Neural crest cell (in vitro differentiated cells): Measurements from ENCODE around the gene ABCC10. TPM values are rescaled to one million over a fixed set of nuclear protein-coding genes. Genes with fewer than 3 reads are reported as not detected.

ENCODE experiments used
- DNase-seq: peaks from one replicate; pipeline ENCODE4 v3.0.0; 2021; ENCODE audit warnings: low read depth, mixed read lengths, low spot score
- H3K27ac Mint-ChIP-seq: one replicate; pipeline ENCODE4 v1.8.0; 2021; ENCODE audit warnings: mild to moderate bottlenecking, mixed read lengths; ENCODE audit not compliant: unreplicated experiment
- H3K27me3 Mint-ChIP-seq: 2 replicates; pipeline ENCODE4 v1.8.0; 2021; ENCODE audit warnings: low read depth, mild to moderate bottlenecking, mixed read lengths
- H3K36me3 Mint-ChIP-seq: 2 replicates; pipeline ENCODE4 v1.8.0; 2021; ENCODE audit warnings: low read depth, mild to moderate bottlenecking, mixed read lengths
- H3K4me1 Mint-ChIP-seq: 2 replicates; pipeline ENCODE4 v1.8.0; 2021; ENCODE audit warnings: mixed read lengths
- H3K4me3 Mint-ChIP-seq: one replicate; pipeline ENCODE4 v1.8.0; 2021; ENCODE audit warnings: mild to moderate bottlenecking, mixed read lengths
- H3K9me3 Mint-ChIP-seq: 2 replicates; pipeline ENCODE4 v1.8.0; 2021; ENCODE audit warnings: mixed read lengths
- total RNA-seq: library from RNA; stranded (reverse); gene quantifications from 2 replicates; pipeline ENCODE4 v1.2.1, GENCODE V29; 2021
- TF ChIP-seq, protein P1 (sequence below): fragments of 200-600 bp; sonication (generic); conservative IDR thresholded peaks from 2 replicates; pipeline ENCODE4 v1.5.0; 2021; ENCODE audit warnings: antibody characterized with exemption, mild to moderate bottlenecking

Gene ABCC10
- total RNA-seq, 1 donor from 2014 or later: 34.1 TPM

DNA sequence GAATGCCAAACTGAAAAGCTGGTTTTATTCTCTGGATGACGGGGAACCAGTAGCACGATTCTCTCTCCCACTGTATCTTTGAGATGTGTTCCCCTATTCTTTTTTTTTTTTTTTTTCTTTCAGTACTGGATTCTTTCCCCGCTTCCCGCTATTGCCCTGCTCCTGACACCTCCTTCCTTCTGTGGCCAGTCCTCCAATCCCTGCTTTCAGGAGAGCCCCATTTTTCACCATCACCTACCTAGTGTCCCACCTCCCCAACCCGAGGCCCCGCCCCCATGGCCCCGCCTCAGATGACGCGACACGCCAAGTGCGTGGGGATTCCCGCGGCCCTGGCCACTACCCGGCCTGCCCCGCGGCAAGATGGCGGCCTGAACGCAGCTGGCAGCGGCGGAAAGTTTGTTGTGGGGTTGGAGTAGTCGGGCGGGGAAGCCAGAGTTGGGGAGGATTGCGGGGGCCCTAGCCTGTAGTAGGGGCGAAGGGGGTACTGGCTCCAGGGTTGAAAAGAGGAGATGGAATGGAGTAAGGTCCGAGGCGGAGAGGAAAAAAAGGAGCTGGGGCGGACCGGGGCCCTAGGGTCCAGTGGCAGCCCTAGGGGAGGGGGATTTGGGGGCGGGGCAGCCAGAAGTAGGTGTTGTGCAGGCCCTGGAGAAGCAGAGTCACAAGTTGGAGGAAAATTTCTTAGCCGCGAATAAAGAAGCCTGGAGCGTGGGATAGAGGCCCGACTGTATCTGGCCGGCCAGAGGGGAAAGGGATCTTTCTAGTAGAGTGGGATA is 50.1 kb downstream of the ABCC10 start, which contains the start of gene TJAP1:
TSS of gene TJAP1 (plus strand) at position 336 of the 773 bp plus-strand sequence. CDS start 21,432 bp downstream, outside the sequence.
- Mint-ChIP-seq H3K4me3 (peak within 1 kb of the TSS; percentile 90), H3K36me3 (no peaks in the 10 kb centered on the region), H3K27me3 (no peaks in the 10 kb centered on the region), H3K27ac (peak within 1 kb of the TSS; percentile 97), H3K9me3 (no peaks in the 10 kb centered on the region), H3K4me1 (peaks cover 46% of the 10 kb centered on the region)
- DNase-seq: peak; percentile 93
- TF ChIP-seq, protein P1, sequence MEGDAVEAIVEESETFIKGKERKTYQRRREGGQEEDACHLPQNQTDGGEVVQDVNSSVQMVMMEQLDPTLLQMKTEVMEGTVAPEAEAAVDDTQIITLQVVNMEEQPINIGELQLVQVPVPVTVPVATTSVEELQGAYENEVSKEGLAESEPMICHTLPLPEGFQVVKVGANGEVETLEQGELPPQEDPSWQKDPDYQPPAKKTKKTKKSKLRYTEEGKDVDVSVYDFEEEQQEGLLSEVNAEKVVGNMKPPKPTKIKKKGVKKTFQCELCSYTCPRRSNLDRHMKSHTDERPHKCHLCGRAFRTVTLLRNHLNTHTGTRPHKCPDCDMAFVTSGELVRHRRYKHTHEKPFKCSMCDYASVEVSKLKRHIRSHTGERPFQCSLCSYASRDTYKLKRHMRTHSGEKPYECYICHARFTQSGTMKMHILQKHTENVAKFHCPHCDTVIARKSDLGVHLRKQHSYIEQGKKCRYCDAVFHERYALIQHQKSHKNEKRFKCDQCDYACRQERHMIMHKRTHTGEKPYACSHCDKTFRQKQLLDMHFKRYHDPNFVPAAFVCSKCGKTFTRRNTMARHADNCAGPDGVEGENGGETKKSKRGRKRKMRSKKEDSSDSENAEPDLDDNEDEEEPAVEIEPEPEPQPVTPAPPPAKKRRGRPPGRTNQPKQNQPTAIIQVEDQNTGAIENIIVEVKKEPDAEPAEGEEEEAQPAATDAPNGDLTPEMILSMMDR: no peak

GRCh38 chr6:43478008-43478372 is 50.6 kb downstream of the ABCC10 start:
- peak overlapping the region; percentile 97 for H3K27ac Mint-ChIP-seq
- TF ChIP-seq, protein P1: no peak
- no peak for DNase-seq
- no peaks in the 10 kb centered on the region for H3K36me3 Mint-ChIP-seq
- no peaks in the 10 kb centered on the region for H3K27me3 Mint-ChIP-seq
- H3K9me3 Mint-ChIP-seq: no peaks in the 10 kb centered on the region
- H3K4me1 Mint-ChIP-seq: peaks cover 47% of the 10 kb centered on the region
- peak overlapping the region; percentile 90 for H3K4me3 Mint-ChIP-seq

GRCh38 chr6:43481075-43481474 is 53.7 kb downstream of the ABCC10 start:
- H3K27me3 Mint-ChIP-seq: no peaks in the 10 kb centered on the region

DNA sequence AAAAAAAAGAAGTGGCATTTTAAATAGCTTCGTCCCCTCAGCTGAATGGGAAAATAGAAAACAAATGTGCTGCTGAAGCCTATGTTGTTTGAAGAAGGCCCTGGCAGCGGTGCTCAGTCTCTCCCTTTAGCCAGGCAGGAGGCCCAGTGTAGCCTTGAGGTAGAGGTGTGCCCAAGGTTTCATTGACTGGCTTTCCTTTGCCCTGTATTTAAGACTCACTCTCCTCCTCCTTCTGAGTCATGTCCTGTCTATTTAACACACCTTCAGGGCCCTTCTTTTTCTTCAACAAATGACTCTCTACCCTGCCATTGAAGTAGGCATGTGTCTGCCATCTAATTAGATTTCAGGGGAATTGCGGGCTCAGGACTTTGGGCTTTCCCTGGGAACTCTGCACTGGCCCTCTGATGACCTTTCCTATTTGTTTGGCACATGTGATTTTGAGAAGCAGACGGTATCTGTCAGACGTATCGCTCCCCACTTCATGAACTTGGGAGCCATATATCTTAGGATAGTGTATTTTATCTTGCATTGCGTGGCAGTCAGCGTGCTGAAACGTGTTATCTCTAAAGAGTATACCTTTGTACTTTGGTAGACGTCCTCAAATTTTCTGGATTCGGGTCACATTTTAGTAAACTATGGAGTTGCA is 54.4 kb downstream of the ABCC10 start:
- DNase-seq: no peak
- H3K9me3 Mint-ChIP-seq: no peaks in the 10 kb centered on the region
- H3K27ac Mint-ChIP-seq: no peak overlapping the region
- H3K36me3 Mint-ChIP-seq: no peaks in the 10 kb centered on the region
- TF ChIP-seq, protein P1: no peak
- H3K27me3 Mint-ChIP-seq: no peaks in the 10 kb centered on the region
- H3K4me3 Mint-ChIP-seq: no peak overlapping the region
- H3K4me1 Mint-ChIP-seq: peaks cover 49% of the 10 kb centered on the region

More at GRCh38 chr6:43481075-43481474, 53.7 kb downstream of the ABCC10 start:
- Mint-ChIP-seq H3K9me3 (no peaks in the 10 kb centered on the region), H3K4me1 (peaks cover 51% of the 10 kb centered on the region), H3K4me3 (peak overlapping the region; percentile 58), H3K27ac (no peak overlapping the region), H3K36me3 (no peaks in the 10 kb centered on the region)
- TF ChIP-seq, protein P1: no peak
- no peak for DNase-seq

GRCh38 chr6:43488667-43489276 is 61.4 kb downstream of the ABCC10 start:
- Mint-ChIP-seq H3K27me3 (no peaks in the 10 kb centered on the region), H3K4me3 (no peak overlapping the region), H3K36me3 (no peaks in the 10 kb centered on the region), H3K27ac (peak overlapping the region; percentile 48), H3K4me1 (peaks cover 18% of the 10 kb centered on the region), H3K9me3 (no peaks in the 10 kb centered on the region)
- DNase-seq: no peak
- TF ChIP-seq, protein P1: no peak
